Breast epithelium (tissue), 3 donors: ENCODE data around the gene SYNDIG1.

Experiments
- CTCF ChIP-seq, 3 donors: fragments of 450-650 bp; IDR thresholded peaks; one replicate each; pipeline ENCODE4 v1.5.1; 2016 to 2017; ENCODE audit warnings: antibody characterized with exemption in 3 of 3, mild to moderate bottlenecking in 3 of 3, moderate library complexity in 3 of 3
- POLR2A ChIP-seq: fragments of 450-650 bp; IDR thresholded peaks from one replicate; pipeline ENCODE4 v1.6.1; 2016; ENCODE audit warnings: antibody characterized with exemption, mild to moderate bottlenecking, moderate library complexity

GRCh38 chr20:24708411-24709295 is 239.2 kb downstream of the SYNDIG1 start:
- TF ChIP-seq CTCF (IDR thresholded peaks at IDR 0.05) (no peak), POLR2A (no peak)
